GM19351 (cell line): ENCODE results near the gene C13orf46.

Experiments
- ATAC-seq: cut with Tn5 transposase; IDR thresholded peaks from one replicate; pipeline ENCODE4 v1.9.1; 2021; ENCODE audit warnings: mild to moderate bottlenecking, moderate library complexity; ENCODE audit not compliant: unreplicated experiment

Gene C13orf46

GRCh38 chr13:113956571-113956970, 17.3 kb downstream of the C13orf46 start:
- no peak for ATAC-seq

DNA sequence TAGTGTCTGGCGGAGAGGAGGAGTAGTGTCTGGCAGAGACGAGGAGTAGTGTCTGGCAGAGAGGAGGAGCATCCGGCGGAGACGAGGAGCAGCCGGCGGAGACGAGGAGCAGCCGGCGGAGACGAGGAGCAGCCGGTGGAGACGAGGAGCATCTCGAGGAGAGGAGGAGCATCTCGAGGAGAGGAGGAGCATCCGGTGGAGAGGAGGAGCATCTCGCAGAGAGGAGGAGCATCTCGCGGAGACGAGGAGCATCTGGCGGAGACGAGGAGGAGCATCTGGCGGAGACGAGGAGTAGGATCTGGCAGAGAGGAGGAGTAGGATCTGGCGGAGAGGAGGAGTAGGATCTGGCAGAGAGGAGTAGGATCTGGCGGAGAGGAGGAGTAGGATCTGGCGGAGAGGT, 18.2 kb downstream of the C13orf46 start:
- ATAC-seq = no peak

DNA sequence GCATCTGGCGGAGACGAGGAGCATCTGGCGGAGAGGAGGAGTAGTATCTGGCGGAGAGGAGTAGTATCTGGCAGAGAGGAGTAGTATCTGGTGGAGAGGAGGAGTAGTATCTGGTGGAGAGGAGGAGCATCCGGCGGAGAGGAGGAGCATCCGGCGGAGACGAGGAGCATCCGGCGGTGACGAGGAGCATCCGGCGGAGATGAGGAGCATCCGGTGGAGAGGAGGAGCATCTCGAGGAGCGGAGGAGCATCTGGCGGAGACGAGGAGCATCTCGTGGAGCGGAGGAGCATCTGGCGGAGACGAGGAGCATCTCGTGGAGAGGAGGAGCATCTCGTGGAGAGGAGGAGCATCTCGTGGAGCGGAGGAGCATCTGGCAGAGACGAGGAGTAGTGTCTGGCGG, 18.6 kb downstream of the C13orf46 start:
- no peak for ATAC-seq

DNA sequence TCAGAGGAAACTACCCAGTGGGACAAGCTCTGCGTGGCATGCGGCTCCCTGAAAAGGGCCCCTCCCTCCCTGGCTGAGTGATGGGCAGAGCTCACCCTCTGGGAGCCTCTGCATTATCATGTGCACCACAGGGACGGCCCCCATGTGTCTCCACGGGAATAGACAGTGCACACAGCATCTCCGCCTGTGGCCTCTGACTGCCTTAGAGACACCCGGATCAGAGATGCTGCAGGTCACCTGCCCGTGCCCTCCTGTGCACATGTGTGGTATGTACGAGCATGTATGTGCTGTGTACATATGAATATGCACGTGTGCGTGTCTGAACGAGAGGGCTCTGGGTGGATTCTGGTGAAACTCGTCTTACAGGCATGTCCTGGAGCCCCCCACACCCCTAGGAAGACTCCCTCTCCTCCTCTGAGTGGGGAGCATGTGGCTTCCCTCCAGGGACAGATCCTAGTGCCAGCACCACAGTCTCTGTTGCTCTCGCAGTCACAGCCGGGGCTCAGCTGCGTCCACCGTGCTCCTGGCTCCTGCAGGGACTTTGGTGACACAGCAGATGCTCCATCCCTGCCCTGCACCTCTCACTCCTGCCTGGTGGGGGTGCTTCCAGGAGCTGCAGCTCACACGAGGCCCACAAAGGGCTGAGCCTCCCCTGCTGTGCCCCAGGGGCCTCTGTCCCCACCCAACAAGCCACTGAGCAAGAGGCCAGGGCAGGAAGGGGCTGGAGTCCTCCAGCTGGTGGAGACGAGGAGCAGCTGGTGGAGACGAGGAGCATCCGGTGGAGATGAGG, 19.6 kb downstream of the C13orf46 start:
- no peak for ATAC-seq

DNA sequence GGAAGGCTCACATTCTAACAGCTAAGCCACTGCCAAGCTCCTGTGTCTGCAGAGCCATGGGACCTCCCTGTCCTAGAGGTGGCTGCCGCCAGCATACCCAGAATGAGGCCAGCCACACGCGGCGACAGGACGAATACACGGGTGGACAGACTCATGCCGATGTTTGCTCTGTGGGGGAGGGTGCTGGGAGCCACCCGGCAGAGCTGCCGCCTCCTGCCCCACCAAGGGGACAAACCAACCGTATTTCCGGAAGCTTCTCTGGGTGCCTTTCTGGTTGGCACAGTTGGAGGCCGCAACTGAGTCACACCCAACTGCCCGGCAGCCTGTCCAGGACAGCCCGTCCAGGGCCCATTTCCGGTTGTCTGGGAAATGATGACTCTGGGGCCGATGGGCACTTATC, 20.3 kb downstream of the C13orf46 start:
- ATAC-seq = no peak

DNA sequence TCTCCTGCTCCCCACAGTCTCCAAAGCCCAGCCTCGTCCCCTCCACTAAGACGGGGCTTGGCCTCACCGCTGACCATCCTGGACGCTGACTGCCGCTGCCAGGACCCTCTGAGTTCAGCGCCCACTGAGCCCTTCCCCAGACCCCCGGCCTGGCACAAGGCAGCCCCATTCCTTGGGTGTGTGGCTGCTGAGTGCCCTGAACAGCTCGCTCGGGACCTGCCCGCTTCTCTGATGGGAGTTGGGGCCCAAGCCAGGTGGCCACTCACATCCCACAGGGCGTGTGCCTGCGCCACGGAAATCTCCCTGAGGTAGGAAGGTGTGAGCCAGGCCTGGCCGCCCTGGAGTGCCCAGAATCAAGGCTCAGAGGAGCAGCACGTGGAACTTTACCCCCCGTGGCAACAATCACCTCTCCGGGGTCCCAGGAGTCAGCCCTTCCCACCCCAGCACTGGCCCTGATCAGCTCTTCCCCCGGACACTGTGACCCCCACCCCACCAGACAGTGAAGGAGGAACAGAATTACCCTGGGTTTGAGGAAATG, 20.8 kb downstream of the C13orf46 start:
- no peak for ATAC-seq

- ATAC-seq = no peak
Measured at GRCh38 chr13:113952151-113952982, 21.5 kb downstream of the C13orf46 start.

DNA sequence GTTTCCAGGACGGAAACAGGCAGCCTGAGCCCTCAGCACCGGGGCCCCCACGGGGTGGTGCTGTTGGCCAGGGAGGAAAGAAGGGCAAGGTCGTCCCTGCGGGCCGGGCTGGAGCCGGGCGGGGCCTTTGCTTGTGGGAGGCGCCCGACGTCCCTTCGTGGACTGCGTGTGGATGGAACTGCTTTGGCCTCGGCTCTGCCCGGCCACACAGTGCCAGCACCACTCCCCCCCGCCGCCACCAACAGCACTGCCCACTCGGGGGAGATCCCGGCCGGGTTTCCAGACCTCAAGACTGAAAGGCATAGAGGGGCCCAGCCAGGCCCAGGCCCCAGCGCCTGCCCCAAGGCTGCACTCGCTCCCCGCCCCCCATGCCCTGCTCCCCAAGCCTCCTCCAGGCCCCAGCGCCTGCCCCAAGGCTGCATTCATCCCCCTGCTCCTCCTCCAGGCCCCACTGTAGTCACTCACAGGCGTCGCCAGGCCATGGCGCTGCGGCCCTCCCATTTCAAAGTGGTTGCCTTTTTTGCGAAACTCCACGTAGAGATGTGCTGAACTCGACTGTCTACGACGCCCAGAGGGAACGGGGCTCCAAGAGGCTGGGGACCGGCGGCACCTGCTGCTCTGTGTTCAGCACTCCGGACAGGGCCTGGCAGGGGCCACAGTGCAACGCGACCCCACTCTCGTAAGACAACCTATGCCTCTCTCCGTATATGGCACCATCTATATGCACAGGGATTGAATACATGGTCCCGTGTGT, 22.5 kb downstream of the C13orf46 start:
- ATAC-seq = peak; percentile 80

- ATAC-seq = peak; percentile 22
Measured at GRCh38 chr13:113950451-113951245, 23.2 kb downstream of the C13orf46 start.

DNA sequence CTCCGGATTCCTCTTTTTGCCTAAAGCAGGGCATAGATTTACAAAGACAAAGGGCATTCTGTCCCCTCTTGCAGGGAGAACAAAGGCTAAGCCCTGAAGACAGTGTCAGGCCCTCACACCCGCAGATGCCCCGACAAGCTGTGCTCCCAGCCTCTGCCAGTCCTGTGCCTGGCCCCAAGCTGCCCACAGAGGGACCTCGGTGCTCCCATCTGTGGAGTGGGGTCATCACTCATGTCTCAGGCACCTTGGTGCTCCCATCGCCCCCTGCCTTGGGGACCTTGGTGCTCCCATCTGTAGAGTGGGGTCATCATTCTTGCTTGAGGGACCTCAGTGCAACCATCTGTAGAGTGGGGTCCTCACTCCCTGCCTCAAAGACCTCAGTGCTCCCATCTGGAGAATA, 24.3 kb downstream of the C13orf46 start:
- ATAC-seq = no peak

- ATAC-seq = no peak
Measured at GRCh38 chr13:113948034-113948742, 25.7 kb downstream of the C13orf46 start.

DNA sequence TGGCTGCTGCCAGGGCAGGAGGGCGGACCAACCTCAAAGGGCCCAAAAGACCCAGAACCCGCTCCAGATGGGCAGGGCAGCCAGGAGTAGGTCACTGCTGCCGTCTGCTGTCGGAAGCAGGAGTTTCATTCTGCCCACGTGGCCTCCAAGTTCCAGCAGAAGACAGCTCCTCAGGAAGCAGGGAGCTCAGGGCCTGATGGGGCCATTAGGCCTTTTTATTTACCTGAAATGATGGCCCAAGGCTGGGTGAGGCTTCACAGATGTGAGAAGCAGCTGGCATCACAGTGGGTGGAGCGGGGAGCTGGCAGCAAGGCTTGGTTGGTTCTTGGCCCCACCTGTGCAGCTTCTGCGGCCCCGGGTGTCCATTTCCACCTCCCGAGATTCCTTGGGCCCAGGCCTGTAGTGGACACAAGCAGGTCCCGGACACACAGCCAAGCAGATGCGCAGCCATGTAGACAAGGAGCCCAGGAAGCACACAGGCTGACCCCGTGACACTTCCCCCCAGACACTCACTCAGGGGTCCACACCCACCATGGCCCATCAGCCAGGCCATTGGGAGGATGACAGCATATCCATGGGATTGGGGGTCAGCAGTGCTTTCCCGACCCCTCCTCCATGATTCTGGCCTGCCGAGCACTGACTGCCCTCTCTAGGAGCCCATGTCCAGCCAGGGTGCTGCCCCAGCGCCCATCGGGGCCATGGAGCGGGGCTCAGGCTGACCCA, 26.4 kb downstream of the C13orf46 start:
- no peak for ATAC-seq

DNA sequence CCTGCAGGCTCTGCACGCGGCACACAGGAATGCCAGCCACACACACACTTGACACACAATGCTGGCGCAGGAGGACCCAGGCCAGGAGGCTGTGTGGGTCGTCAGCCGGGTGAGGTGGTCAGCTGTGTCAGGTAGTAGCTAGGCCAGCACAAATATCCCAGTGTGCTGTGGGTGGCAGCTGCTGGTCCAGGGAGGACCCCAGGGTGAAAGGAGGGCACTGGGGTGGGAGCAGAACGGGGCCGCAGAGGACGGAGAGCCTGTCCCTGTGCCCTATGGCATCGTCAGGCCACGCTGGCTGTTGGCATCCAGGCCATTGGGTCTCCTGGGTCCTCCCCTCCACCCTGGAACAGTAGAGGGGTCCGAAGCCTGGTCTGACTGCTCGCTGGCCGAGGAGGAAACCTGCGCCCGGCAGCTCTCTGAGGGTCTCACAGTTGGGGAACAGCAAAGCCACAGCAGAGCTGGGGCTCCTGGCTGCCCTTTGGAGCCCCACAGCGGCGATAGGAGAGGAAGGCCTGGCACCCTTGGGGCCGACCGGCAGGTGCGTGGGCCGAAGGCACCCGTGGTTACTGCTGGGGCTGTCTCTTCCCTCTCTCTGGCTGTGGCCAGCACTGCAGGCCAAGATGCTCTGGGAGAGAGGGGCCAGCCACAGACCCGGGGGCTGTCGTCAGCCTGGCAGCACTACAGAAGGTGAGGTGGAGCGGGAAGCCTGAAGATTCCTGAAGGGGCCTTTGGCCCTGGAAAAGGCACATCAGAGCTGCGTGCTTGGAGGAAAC, 27.3 kb downstream of the C13orf46 start:
- no peak for ATAC-seq

DNA sequence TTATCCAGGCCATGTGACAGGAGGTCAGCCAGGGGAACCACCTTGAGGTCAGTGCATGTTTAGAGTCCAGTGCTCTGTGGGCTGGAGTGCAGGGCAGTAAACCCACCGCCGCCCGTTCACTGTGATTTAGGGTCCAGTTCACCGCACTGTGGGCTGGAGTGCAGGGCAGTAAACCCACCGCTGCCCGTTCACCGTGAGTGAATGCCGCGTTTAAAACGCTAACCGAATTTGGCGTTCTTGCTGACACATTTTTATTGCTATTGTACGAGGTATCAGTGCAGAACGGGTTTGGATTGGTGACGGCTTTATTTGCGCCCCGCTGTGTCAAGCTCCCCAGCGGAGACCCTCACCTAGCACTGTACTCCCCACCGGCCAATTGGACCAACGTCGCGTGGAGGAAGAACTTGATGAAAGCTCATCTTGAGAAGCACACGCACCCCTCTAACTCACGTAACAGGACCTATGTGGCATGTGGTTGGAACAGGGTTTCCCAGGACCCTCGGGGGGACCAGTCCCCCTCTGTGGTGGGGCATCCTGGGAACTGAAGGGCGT, 27.9 kb downstream of the C13orf46 start:
- ATAC-seq = no peak

- ATAC-seq = no peak
Measured at GRCh38 chr13:113943821-113944565, 29.9 kb downstream of the C13orf46 start.

GRCh38 chr13:113942591-113943103, 31.2 kb downstream of the C13orf46 start:
- ATAC-seq = no peak

- no peak for ATAC-seq
Measured at GRCh38 chr13:113941571-113942191, 32.2 kb downstream of the C13orf46 start.
